Psoas muscle (tissue), 8 donors: Measurements from ENCODE around the gene NDUFB7. TPM values are rescaled to one million over a fixed set of nuclear protein-coding genes. Genes with fewer than 3 reads are reported as not detected.

Experiments
- ATAC-seq, 4 donors: fragments of 200-7000 bp; cut with Tn5 transposase; one replicate each; pipeline ENCODE4 v1.9.1; 2020; ENCODE audit warnings: moderate library complexity in 3 of 4, mild to moderate bottlenecking in 2 of 4
- DNase-seq, 2 donors: peaks; one replicate each; pipeline ENCODE4 v3.0.0-alpha.2; 2020
- H3K27ac ChIP-seq: fragments of 200-600 bp; one replicate; pipeline ENCODE4 v1.8.0; 2022
- H3K27me3 ChIP-seq, 3 donors: fragments of 200-600 bp in 1 of 3; one replicate each; pipeline versions ENCODE4 v1.6.1 to v1.8.0; 2013 to 2022; ENCODE audit warnings: low read length in 2 of 3, mild to moderate bottlenecking in 2 of 3, moderate library complexity in 1 of 3; ENCODE audit not compliant: insufficient read depth in 3 of 3
- H3K36me3 ChIP-seq, 2 donors: fragments of 200-600 bp in 1 of 2; one replicate each; pipeline versions ENCODE4 v1.6.1 to v1.8.0; 2013 to 2022; ENCODE audit warnings: low read depth in 1 of 2, mild to moderate bottlenecking in 1 of 2, moderate library complexity in 1 of 2; ENCODE audit not compliant: insufficient read depth in 1 of 2
- H3K4me1 ChIP-seq: fragments of 200-600 bp; one replicate; pipeline ENCODE4 v1.8.0; 2022
- H3K4me3 ChIP-seq: fragments of 200-600 bp; one replicate; pipeline ENCODE4 v1.8.0; 2022; ENCODE audit warnings: mild to moderate bottlenecking
- H3K9me3 ChIP-seq: fragments of 200-600 bp; one replicate; pipeline ENCODE4 v1.8.0; 2022
- WGBS, 3 donors: extraction: QIAGEN DNeasy Blood & Tissue Kit; methylation state at CpG; one replicate each; pipeline versions ENCODE4 v1.1.6 to v1.1.7; 2013; 5-methylcytosine and 5-hydroxymethylcytosine counted together
- intact Hi-C, 2 donors: fragments of 100-400 bp; cut with DNase I; formaldehyde crosslinking; loops; one replicate each; pipeline versions ENCODE4 v1.11.0 to v1.14.2; 2022
- polyA plus RNA-seq, 3 donors: library from polyadenylated mRNA; stranded (reverse); fragments of 200-250 nt; gene quantifications; one replicate each; pipeline ENCODE4 v1.2.3, GENCODE V29; 2013
- total RNA-seq, 4 donors: library from RNA; stranded (reverse); fragmentation: NEBNext Ultra II Directional in 2 of 4; extraction: Animal tissue kit (Norgen Biotek cat#: 25700) in 2 of 4; gene quantifications; one replicate each; pipeline versions ENCODE4 v1.2.1 to v1.2.4, GENCODE V29; 2021 to 2023
- TF ChIP-seq, protein P1 (sequence below): fragments of 200-600 bp; IDR thresholded peaks from one replicate; pipeline ENCODE4 v1.8.0; 2022; ENCODE audit warnings: antibody characterized with exemption
- donor health status: healthy with polysubstance abuse.
- donor health status: DM: no; HTN: no; CAD: no; lungs with moderate emphysema.
- donor health status: Bipolar disorder and iron deficiency.
- donor health status: healthy.
- donor health status: DM: yes; HTN: yes; CAD: no.
- donor health status: DM: no; HTN: no; CAD: no.
- donor health status: DM: no; HTN: no; CAD: no.
- donor health status: DM: yes; HTN: yes; CAD: no.

NDUFB7 gene
- total and polyA plus RNA-seq, 7 donors = 216 to 805 (median 306) TPM

DNA sequence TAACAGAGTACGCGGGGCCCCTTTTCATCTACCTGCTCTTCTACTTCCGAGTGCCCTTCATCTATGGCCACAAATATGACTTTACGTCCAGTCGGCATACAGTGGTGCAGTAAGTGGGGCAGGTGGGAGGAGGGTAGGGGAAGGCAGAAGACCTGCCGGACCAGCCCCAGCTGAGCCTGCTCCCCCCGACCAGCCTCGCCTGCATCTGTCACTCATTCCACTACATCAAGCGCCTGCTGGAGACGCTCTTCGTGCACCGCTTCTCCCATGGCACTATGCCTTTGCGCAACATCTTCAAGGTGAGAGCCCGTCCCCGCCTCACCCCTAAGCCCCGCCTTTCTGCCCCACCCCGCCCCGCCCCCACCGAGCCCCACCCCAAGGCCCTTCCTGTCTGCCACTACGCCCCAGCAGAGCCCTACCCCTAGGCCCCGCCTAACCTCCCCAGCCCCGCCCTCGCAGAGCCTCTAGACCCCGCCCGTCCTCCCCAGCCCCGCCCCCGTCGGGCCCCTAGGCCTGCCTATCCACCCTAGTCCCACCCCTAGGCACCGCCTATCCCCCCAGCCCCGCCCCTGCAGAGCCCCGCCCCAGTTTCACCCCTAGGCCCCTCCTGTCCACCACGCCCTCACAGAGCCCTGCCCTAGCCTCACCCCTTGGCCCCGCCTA, 7.7 kb downstream of the NDUFB7 start:
- TF ChIP-seq, protein P1, sequence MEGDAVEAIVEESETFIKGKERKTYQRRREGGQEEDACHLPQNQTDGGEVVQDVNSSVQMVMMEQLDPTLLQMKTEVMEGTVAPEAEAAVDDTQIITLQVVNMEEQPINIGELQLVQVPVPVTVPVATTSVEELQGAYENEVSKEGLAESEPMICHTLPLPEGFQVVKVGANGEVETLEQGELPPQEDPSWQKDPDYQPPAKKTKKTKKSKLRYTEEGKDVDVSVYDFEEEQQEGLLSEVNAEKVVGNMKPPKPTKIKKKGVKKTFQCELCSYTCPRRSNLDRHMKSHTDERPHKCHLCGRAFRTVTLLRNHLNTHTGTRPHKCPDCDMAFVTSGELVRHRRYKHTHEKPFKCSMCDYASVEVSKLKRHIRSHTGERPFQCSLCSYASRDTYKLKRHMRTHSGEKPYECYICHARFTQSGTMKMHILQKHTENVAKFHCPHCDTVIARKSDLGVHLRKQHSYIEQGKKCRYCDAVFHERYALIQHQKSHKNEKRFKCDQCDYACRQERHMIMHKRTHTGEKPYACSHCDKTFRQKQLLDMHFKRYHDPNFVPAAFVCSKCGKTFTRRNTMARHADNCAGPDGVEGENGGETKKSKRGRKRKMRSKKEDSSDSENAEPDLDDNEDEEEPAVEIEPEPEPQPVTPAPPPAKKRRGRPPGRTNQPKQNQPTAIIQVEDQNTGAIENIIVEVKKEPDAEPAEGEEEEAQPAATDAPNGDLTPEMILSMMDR = no peak
- Histone ChIP-seq H3K4me1 (peaks cover 31% of the 10 kb centered on the region), H3K9me3 (no peaks in the 10 kb centered on the region), H3K36me3 (peaks cover 0 to 27% of the 10 kb centered on the region in 2 donors), H3K27me3 (no peaks in the 10 kb centered on the region), H3K4me3 (peak overlapping the region; percentile 74), H3K27ac (peak overlapping the region; percentile 96)
- WGBS, 3 donors = 32 to 49% (median 36%) methylated on average over 24 to 33 of the region's 33 CpGs
- peak; percentile 57 to 77 (median 70) for ATAC-seq
- peak; percentile 82 to 95 for DNase-seq
- intact Hi-C loops = loop anchor here in 1 of 2 donors (5.0 kb wide), 2 partner anchors 47 to 1412 kb away; partner anchors contain the start of genes DNAJB1, IER2 and STX10

DNA sequence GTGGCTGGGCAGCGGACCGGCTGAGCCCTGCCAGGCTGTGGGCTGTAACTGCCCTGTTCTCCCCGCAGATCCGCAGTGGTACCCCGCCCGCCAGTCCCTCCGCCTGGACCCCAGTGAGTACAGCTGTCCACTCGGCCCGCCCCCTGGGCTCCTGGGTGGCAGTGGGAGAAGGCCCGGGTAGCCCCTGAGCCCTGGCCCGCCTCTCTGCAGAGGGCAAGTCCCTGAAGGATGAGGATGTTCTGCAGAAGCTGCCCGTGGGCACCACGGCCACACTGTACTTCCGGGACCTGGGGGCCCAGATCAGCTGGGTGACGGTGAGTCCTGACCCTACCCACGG, 8.3 kb downstream of the NDUFB7 start:
- TF ChIP-seq, protein P1 = no peak
- H3K4me1 ChIP-seq = peaks cover 30% of the 10 kb centered on the region
- peak in 1 of 2 donors; percentile 58 for DNase-seq
- intact Hi-C loops = loop anchor here in 1 of 2 donors (5.0 kb wide), 2 partner anchors 46 to 1411 kb away; partner anchors contain the start of genes DNAJB1, IER2 and STX10
- WGBS, 3 donors = 21 to 45% (median 32%) methylated on average over 15 to 16 of the region's 16 CpGs
- peaks cover 0 to 22% of the 10 kb centered on the region in 2 donors for H3K36me3 ChIP-seq
- H3K27me3 ChIP-seq = no peaks in the 10 kb centered on the region
- peak overlapping the region; percentile 96 for H3K27ac ChIP-seq
- H3K4me3 ChIP-seq = peak overlapping the region; percentile 74
- no peak for ATAC-seq
- no peaks in the 10 kb centered on the region for H3K9me3 ChIP-seq

DNA sequence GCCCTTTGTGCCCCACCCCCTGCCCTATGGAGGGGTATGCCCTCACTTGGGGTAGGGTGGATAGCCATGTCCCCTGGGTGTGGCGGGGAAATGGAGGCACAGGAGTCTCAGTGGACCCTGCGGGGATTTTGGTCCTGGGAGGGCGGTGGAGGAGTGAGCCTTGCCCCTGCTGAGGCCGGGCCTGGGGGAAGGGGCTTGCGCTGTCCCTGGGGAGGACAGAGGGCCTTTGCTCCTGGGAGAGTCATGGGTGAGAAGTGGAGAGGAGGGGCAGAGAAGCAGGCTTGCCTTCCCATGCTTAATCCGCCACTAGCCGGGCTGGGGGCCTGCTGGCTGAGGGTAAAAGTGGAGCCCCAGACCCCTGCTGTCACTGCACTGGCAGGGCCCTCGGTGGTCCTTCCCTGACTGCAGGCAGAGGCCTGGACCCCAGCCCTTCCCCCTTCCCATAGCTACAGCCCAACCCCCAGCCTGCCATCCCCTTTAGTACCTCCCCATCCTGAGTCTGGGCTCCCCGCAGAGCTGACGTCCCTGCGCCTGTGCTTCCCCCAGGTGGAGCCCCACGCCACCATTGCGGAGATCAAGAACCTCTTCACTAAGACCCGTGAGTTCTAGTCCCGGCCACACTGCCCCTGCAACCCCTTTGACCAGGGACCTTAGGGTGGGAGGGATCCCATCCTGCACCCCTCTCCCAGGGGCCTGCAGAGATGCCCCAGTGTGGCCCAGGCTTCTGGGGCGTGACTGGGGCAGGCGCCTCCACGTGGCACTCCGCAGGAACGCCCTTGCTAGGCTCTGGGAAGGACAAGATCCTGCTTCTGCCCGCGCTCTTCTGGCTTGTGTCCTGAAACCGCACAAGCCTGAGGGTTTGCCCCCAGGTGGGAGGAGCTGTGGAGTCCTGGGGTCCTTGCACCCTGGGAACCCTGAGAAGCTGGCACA, 8.9 kb downstream of the NDUFB7 start:
- H3K4me3 ChIP-seq = peak overlapping the region; percentile 74
- peak overlapping the region; percentile 96 for H3K27ac ChIP-seq
- intact Hi-C loops = loop anchor here in 1 of 2 donors (5.0 kb wide), 2 partner anchors 46 to 1411 kb away; partner anchors contain the start of genes DNAJB1, IER2 and STX10
- DNase-seq (peak; percentile 37 to 67), ATAC-seq (peak; percentile 17 to 49 (median 34))
- TF ChIP-seq, protein P1 = no peak
- H3K27me3 ChIP-seq = no peaks in the 10 kb centered on the region
- H3K9me3 ChIP-seq = no peaks in the 10 kb centered on the region
- 37 to 46% (median 44%) methylated on average over 20 to 23 of the region's 23 CpGs for WGBS, 3 donors
- H3K36me3 ChIP-seq = peaks cover 0 to 19% of the 10 kb centered on the region in 2 donors
- H3K4me1 ChIP-seq = peaks cover 30% of the 10 kb centered on the region

DNA sequence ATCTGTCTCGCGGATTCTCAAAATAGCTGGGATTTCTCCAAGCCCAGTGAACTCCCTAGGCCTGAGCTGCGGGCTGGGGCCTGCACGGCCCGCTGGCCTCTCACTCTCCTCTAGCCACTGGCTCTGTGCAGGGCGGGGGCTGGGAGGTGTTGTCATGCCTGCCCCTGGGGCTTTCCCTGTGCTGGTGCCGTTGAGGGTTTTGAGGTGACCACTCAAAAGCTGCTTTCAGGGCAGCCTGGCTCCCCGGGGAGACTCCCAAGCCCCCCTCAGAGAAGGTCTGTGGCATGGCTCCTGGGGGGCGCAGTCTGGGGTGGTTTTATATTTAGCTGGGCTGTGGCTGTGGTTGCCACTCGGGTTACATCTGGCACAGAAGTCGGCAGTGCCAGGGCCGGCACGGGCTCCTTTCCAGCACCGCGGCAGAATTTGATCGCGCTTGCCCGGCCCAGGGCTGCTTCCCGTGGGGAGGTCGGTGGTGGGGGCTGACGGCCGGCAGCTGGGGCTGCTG, 10.0 kb downstream of the NDUFB7 start:
- 13 to 28% (median 16%) methylated on average over 22 of the region's 22 CpGs for WGBS, 3 donors
- intact Hi-C loops = loop anchor here in 1 of 2 donors (5.0 kb wide), 2 partner anchors 45 to 1410 kb away; partner anchors contain the start of genes DNAJB1, IER2 and STX10
- Histone ChIP-seq H3K36me3 (peaks cover 0 to 19% of the 10 kb centered on the region in 2 donors), H3K9me3 (no peaks in the 10 kb centered on the region), H3K4me1 (peaks cover 31% of the 10 kb centered on the region), H3K27ac (peak overlapping the region; percentile 96), H3K27me3 (no peaks in the 10 kb centered on the region), H3K4me3 (peak overlapping the region; percentile 74)
- DNase-seq (peak; percentile 76 to 92), ATAC-seq (peak; percentile 45 to 60 (median 52))
- TF ChIP-seq, protein P1 = no peak
